ENCODE measurements around the gene SH2D3A. TPM values are rescaled to one million over a fixed set of nuclear protein-coding genes. Genes with fewer than 3 reads are reported as not detected.

The SH2D3A gene
- total and polyA plus RNA-seq, 2 experiments from 2014 or later = 20.7 to 38.4 TPM

GRCh38 chr19:6793411-6793810, 26.2 kb upstream of the SH2D3A start (continued):
- TF ChIP-seq STAT1 (IDR thresholded peaks at IDR 0.05; ENCODE audit: unreplicated experiment) = no peak
- TF ChIP-seq POLR2AphosphoS5 (IDR thresholded peaks at IDR 0.05; ENCODE audit: low read depth) = no peak
- no peak for TF ChIP-seq EZH2 (IDR thresholded peaks at IDR 0.05; ENCODE audit: low read depth, unreplicated experiment)
- TF ChIP-seq JUNB (IDR thresholded peaks at IDR 0.05; ENCODE audit: unreplicated experiment) = no peak
- TF ChIP-seq CREB1 (CRISPR knock-in tag; IDR thresholded peaks at IDR 0.05; ENCODE audit: low read depth) = no peak

- no peak overlapping the region for H3K4me3 ChIP-seq
- H3K27me3 Mint-ChIP-seq (ENCODE audit: insufficient read depth, low read depth, poor library complexity) = peaks cover 4% of the 10 kb centered on the region
These were observed 24.0 kb upstream of the SH2D3A start for GRCh38 chr19:6791237-6791636.

More at GRCh38 chr19:6791237-6791636, 24.0 kb upstream of the SH2D3A start:
- Histone ChIP-seq H2AFZ (no peak overlapping the region), H3K36me3 (ENCODE audit: insufficient read depth) (no peaks in the 10 kb centered on the region), H3K79me2 (replicated peaks; ENCODE audit: insufficient read depth) (no peaks in the 10 kb centered on the region), H3K4me1 (ENCODE audit: insufficient read depth) (no peaks in the 10 kb centered on the region), H3K4me2 (no peak overlapping the region), H3K27me3 (ENCODE audit: insufficient read depth) (no peaks in the 10 kb centered on the region), H3K9me2 (ENCODE audit: insufficient read depth) (no peaks in the 10 kb centered on the region), H4K20me1 (replicated peaks; ENCODE audit: insufficient read depth) (no peaks in the 10 kb centered on the region), H3K27ac (ENCODE audit: low read depth) (no peak overlapping the region), H3F3A (replicated peaks; ENCODE audit: low read depth) (no peaks in the 10 kb centered on the region)
- no peak for TF ChIP-seq CTCF (conservative IDR thresholded peaks at IDR 0.05; ENCODE audit: low read depth in 2 of 2)
- TF ChIP-seq ZNF114 (CRISPR knock-in tag; IDR thresholded peaks at IDR 0.05) = no peak
- no peak for TF ChIP-seq REST (IDR thresholded peaks at IDR 0.05; ENCODE audit: unreplicated experiment)
- no peak for TF ChIP-seq ZNF462 (CRISPR knock-in tag; IDR thresholded peaks at IDR 0.05)
- TF ChIP-seq ZNF331 (CRISPR knock-in tag; IDR thresholded peaks at IDR 0.05; ENCODE audit: low read depth) = no peak
- no peak for TF ChIP-seq CREB1 (CRISPR knock-in tag; IDR thresholded peaks at IDR 0.05; ENCODE audit: low read depth)
- no peak for TF ChIP-seq POLR2AphosphoS5 (IDR thresholded peaks at IDR 0.05; ENCODE audit: low read depth)
- no peak for TF ChIP-seq NANOG (IDR thresholded peaks at IDR 0.05; ENCODE audit: borderline replicate concordance)
- TF ChIP-seq ETS1 (IDR thresholded peaks at IDR 0.05) = no peak
- no peak for TF ChIP-seq JUNB (IDR thresholded peaks at IDR 0.05; ENCODE audit: unreplicated experiment)
- no peak for TF ChIP-seq EZH2 (IDR thresholded peaks at IDR 0.05; ENCODE audit: low read depth, unreplicated experiment)
- no peak for TF ChIP-seq EZH2phosphoT487 (IDR thresholded peaks at IDR 0.05; ENCODE audit: unreplicated experiment)
- no peak for TF ChIP-seq STAT1 (IDR thresholded peaks at IDR 0.05; ENCODE audit: unreplicated experiment)
- H3K27ac Mint-ChIP-seq = no peak overlapping the region
- no peak overlapping the region for H3K4me3 Mint-ChIP-seq
- ATAC-seq (no peak), DNase-seq (ENCODE audit: low spot score) (no peak)
- H3K4me1 Mint-ChIP-seq = no peaks in the 10 kb centered on the region
- H3K36me3 Mint-ChIP-seq (ENCODE audit: low read depth) = peaks cover 35% of the 10 kb centered on the region
- peaks cover 91% of the 10 kb centered on the region for H3K9me3 Mint-ChIP-seq

Measured in GM23338 (cell line).